ENCODE measurements around the gene FAM187B. TPM values are rescaled to one million over a fixed set of nuclear protein-coding genes. Genes with fewer than 3 reads are reported as not detected.

The FAM187B gene
- polyA plus RNA-seq, 1 of the 3 experiments (the other 2 are of a cell fraction): not detected

DNA sequence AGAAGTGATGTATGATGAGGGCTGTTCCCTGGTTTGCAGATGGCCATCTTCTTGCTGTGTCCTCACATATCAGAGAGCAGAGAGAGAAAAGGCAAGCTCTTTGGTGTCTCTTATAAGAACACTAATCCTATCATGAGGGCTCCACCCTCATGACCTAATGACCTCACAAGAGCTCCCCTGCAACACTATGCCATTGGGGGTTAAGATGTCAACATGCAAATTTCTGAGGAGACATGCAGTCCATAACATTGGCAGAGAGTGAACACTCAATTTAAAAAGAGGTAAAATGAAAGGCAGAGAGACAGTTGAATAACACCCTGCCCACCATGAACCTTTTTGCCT is 10.9 kb downstream of the FAM187B start:
- Histone ChIP-seq H3F3A (replicated peaks; ENCODE audit: insufficient read depth) (no peaks in the 10 kb centered on the region), H3K9me2 (no peaks in the 10 kb centered on the region), H3K4me1 (ENCODE audit: control insufficient read depth in 1 of 2, insufficient read depth in 2 of 2, low read depth in 1 of 2, low read length in 1 of 2) (peaks cover 8 to 9% of the 10 kb centered on the region in 2 experiments; a peak in 2 of 4 replicates), H4K20me1 (ENCODE audit: insufficient read depth) (no peaks in the 10 kb centered on the region), H2AFZ (ENCODE audit: low read depth) (no peak overlapping the region), H3K27ac (ENCODE audit: low read depth in 2 of 2, low read length in 1 of 2) (no peak overlapping the region), H3K79me2 (ENCODE audit: insufficient read depth) (no peaks in the 10 kb centered on the region), H3K9me3 (no peaks in the 10 kb centered on the region), H3K9ac (no peak overlapping the region), H3K27me3 (ENCODE audit: insufficient read depth) (no peaks in the 10 kb centered on the region), H3K4me2 (no peak overlapping the region), H3K4me3 (ENCODE audit: low read depth in 2 of 2, low read length in 1 of 2) (no peak overlapping the region), H3K36me3 (replicated peaks in 1 of 2; ENCODE audit: control insufficient read depth in 1 of 2, insufficient read depth in 2 of 2, low read length in 1 of 2) (no peaks in the 10 kb centered on the region)
- ChIA-PET POLR2A (no interaction called here), CTCF (no interaction called here)
- TF ChIP-seq, protein P1, sequence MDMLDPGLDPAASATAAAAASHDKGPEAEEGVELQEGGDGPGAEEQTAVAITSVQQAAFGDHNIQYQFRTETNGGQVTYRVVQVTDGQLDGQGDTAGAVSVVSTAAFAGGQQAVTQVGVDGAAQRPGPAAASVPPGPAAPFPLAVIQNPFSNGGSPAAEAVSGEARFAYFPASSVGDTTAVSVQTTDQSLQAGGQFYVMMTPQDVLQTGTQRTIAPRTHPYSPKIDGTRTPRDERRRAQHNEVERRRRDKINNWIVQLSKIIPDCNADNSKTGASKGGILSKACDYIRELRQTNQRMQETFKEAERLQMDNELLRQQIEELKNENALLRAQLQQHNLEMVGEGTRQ (IDR thresholded peaks at IDR 0.05; ENCODE audit: borderline replicate concordance, low read depth, low read length): no peak
- TF ChIP-seq NFIC (IDR thresholded peaks at IDR 0.05; ENCODE audit: borderline replicate concordance) (no peak), GATA2 (CRISPR knock-in tag; IDR thresholded peaks at IDR 0.05) (no peak), RAD21 (IDR thresholded peaks at IDR 0.05; ENCODE audit: low read length) (no peak), TCF12 (IDR thresholded peaks at IDR 0.05) (no peak), RXRA (IDR thresholded peaks at IDR 0.05; ENCODE audit: borderline replicate concordance, low read depth) (no peak), MXI1 (IDR thresholded peaks at IDR 0.05; ENCODE audit: low read depth, low read length) (no peak), MEF2A (IDR thresholded peaks at IDR 0.05; ENCODE audit: borderline replicate concordance, low read depth) (no peak), JUND (IDR thresholded peaks at IDR 0.05) (no peak)
- TF ChIP-seq, protein P2, sequence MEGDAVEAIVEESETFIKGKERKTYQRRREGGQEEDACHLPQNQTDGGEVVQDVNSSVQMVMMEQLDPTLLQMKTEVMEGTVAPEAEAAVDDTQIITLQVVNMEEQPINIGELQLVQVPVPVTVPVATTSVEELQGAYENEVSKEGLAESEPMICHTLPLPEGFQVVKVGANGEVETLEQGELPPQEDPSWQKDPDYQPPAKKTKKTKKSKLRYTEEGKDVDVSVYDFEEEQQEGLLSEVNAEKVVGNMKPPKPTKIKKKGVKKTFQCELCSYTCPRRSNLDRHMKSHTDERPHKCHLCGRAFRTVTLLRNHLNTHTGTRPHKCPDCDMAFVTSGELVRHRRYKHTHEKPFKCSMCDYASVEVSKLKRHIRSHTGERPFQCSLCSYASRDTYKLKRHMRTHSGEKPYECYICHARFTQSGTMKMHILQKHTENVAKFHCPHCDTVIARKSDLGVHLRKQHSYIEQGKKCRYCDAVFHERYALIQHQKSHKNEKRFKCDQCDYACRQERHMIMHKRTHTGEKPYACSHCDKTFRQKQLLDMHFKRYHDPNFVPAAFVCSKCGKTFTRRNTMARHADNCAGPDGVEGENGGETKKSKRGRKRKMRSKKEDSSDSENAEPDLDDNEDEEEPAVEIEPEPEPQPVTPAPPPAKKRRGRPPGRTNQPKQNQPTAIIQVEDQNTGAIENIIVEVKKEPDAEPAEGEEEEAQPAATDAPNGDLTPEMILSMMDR (IDR thresholded peaks at IDR 0.05): no peak
- no peak for DNase-seq

DNA sequence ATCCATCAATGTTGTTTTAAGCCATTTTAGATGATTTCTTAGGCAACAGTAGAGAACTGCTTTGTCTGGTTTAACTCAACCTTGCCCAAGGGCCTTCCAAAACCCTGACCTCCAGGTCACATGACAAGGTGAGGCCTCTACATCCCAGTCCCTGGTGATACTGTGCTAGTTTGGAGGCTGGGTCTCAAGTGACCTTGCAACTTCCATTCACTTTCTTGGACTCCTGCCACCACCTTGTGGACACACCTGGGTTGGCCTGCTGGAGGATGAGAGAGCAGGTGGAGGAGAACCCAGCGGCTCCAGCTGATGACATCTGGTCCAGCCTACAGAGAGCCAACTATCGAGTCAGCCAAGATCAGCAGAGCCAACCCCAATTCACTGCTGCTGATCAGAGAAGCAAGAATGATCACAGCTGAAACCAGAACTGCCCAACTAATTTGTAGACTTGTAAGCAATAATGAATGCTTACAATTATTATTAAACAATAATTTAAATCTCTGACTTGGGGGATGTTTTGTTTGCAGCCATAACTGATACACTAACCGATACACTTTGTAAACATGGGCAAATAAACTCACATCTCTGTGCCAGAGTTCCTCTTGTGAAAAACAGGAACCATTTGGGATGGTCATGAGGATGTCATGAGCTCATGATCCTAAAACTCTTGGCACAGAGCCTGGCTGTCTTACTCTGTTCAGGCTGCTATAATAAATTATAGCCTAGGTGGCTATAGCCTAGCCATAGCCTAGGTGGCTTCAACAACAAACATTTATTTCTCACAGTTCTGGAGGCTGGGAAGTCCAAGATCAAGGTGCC is 11.5 kb downstream of the FAM187B start:
- no peaks in the 10 kb centered on the region for H3K36me3 ChIP-seq (replicated peaks in 1 of 2; ENCODE audit: control insufficient read depth in 1 of 2, insufficient read depth in 2 of 2, low read length in 1 of 2)
- H3K4me2 ChIP-seq: no peak overlapping the region
- H3F3A ChIP-seq (replicated peaks; ENCODE audit: insufficient read depth): no peaks in the 10 kb centered on the region
- H3K27me3 ChIP-seq (ENCODE audit: insufficient read depth): no peaks in the 10 kb centered on the region
- 30% methylated on average over 3 of the region's 3 CpGs for WGBS (ENCODE audit: low lambda C conversion rate)
- no peaks in the 10 kb centered on the region for H3K9me2 ChIP-seq
- no peak overlapping the region for H3K27ac ChIP-seq (ENCODE audit: low read depth in 2 of 2, low read length in 1 of 2)
- POLR2A ChIA-PET: no interaction called here
- no peak overlapping the region for H3K4me3 ChIP-seq (ENCODE audit: low read depth in 2 of 2, low read length in 1 of 2)
- no peak for DNase-seq
- no peaks in the 10 kb centered on the region for H3K9me3 ChIP-seq
- TF ChIP-seq JUND (IDR thresholded peaks at IDR 0.05) (no peak), FOXM1 (IDR thresholded peaks at IDR 0.05; ENCODE audit: low read depth) (no peak), GATA2 (CRISPR knock-in tag; IDR thresholded peaks at IDR 0.05) (no peak), NFIC (IDR thresholded peaks at IDR 0.05; ENCODE audit: borderline replicate concordance) (no peak), POLR2AphosphoS5 (IDR thresholded peaks at IDR 0.05; ENCODE audit: low read depth, low read length) (no peak), EP300 (IDR thresholded peaks at IDR 0.05; ENCODE audit: borderline replicate concordance in 1 of 2, low read depth in 1 of 2, low read length in 1 of 2) (no peak), SMC3 (IDR thresholded peaks at IDR 0.05; ENCODE audit: low read depth, low read length) (no peak), RXRA (IDR thresholded peaks at IDR 0.05; ENCODE audit: borderline replicate concordance, low read depth) (no peak), ELF1 (IDR thresholded peaks at IDR 0.05) (no peak), NRF1 (IDR thresholded peaks at IDR 0.05; ENCODE audit: low read depth, low read length) (no peak), EZH2phosphoT487 (IDR thresholded peaks at IDR 0.05; ENCODE audit: borderline replicate concordance, low read depth) (no peak), TEAD4 (IDR thresholded peaks at IDR 0.05; ENCODE audit: borderline replicate concordance, insufficient read depth) (no peak), CHD2 (IDR thresholded peaks at IDR 0.05; ENCODE audit: low read length, partially characterized antibody) (no peak)
- TF ChIP-seq, protein P3, sequence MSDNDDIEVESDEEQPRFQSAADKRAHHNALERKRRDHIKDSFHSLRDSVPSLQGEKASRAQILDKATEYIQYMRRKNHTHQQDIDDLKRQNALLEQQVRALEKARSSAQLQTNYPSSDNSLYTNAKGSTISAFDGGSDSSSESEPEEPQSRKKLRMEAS (IDR thresholded peaks at IDR 0.05; ENCODE audit: low read depth): no peak
- TF ChIP-seq, protein P4, sequence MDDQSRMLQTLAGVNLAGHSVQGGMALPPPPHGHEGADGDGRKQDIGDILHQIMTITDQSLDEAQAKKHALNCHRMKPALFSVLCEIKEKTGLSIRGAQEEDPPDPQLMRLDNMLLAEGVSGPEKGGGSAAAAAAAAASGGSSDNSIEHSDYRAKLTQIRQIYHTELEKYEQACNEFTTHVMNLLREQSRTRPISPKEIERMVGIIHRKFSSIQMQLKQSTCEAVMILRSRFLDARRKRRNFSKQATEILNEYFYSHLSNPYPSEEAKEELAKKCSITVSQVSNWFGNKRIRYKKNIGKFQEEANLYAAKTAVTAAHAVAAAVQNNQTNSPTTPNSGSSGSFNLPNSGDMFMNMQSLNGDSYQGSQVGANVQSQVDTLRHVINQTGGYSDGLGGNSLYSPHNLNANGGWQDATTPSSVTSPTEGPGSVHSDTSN (IDR thresholded peaks at IDR 0.05): no peak
- CTCF ChIA-PET: no interaction called here
- H2AFZ ChIP-seq (ENCODE audit: low read depth): no peak overlapping the region
- no peaks in the 10 kb centered on the region for H4K20me1 ChIP-seq (ENCODE audit: insufficient read depth)
- H3K9ac ChIP-seq: no peak overlapping the region
- peaks cover 8 to 9% of the 10 kb centered on the region in 2 experiments; a peak in 2 of 4 replicates for H3K4me1 ChIP-seq (ENCODE audit: control insufficient read depth in 1 of 2, insufficient read depth in 2 of 2, low read depth in 1 of 2, low read length in 1 of 2)
- H3K79me2 ChIP-seq (ENCODE audit: insufficient read depth): no peaks in the 10 kb centered on the region
